ENCODE measurements around the gene SRPK2.

DNA sequence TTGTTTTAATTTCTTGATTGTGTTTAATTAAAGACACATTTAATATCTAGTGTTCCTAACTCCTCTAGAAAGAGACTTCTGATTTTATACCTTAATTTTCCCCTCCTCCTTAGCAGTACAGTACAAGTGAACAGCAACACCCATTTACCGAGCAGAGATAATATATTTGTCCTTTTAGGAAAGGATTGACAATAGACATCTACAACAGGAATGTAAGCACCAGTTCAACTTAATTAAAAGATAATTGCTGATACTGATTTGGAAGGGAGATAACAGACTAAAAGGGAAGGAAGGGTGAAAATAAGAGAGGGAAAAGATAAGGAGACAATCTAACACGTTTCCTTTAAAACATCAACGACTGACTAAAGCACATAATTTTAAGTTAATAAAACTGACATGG is 119.3 kb downstream of the SRPK2 start:
- TF ChIP-seq POLR2A (IDR thresholded peaks at IDR 0.05; ENCODE audit: low read depth, low read length) (no peak), POLR2AphosphoS5 (IDR thresholded peaks at IDR 0.05; ENCODE audit: low read depth, low read length) (no peak), TAF1 (IDR thresholded peaks at IDR 0.05; ENCODE audit: borderline replicate concordance, low read depth, low read length) (no peak)

Measured in GM12892 (cell line).